Coronary artery (tissue), 2 donors: ENCODE results near the gene DMC1.
"Not testable (repeated sequence)": the region's sequence is repeated elsewhere in the genome, so short reads cannot be mapped to it uniquely, and the experiment has no call there.

Experiments
- DNase-seq: peaks from one replicate; pipeline ENCODE4 v3.0.0-alpha.2; 2017; ENCODE audit warnings: low spot score
- H3K27ac ChIP-seq, 2 donors: fragments of 200-600 bp; sonication (generic); one replicate each; pipeline ENCODE4 v1.5.1; 2016 to 2019
- H3K4me3 ChIP-seq: fragments of 200-600 bp; sonication (generic); 2 replicates; pipeline ENCODE4 v1.5.1; 2016; ENCODE audit warnings: mild to moderate bottlenecking, moderate library complexity
- TF ChIP-seq, protein P1 (sequence below): fragments of 200-600 bp; sonication (generic); IDR thresholded peaks from one replicate; pipeline ENCODE4 v1.5.1; 2019; ENCODE audit warnings: antibody characterized with exemption

The DMC1 gene

DNA sequence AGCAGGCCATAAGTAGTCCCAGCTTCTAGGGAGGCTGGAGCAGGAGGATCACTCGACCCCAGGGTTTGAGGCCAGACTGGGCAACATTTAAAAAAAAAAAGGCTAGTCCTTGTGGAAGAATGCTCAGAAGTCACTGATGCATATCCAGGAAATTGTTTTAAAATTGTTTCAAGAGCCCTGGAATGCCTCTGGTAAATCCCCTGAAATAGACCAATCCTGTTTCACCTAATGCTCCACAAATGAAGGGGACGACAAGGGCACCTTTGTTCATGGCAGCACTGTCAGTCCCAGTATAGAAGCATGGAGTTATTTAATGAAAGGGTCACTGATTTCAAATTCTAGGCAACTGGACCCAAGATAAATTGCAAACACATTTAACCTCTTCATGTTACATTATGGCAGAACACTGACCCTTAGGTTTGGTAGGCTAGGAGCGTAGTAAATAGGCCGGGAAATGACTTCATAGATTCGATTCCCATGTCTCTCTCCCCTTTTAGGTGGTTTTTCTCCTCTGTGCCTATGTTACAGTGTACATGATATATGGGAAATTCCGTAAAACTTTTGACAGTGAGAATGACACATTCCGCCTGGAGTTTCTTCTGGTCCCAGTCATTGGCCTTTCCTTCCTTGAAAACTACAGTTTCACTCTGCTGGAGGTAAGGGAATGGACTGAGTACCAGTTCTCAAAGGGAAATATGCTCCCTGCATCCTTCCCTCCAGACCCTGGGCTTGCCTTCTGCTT, 90.7 kb downstream of the DMC1 start:
- no peak overlapping the region for H3K27ac ChIP-seq
- TF ChIP-seq, protein P1, sequence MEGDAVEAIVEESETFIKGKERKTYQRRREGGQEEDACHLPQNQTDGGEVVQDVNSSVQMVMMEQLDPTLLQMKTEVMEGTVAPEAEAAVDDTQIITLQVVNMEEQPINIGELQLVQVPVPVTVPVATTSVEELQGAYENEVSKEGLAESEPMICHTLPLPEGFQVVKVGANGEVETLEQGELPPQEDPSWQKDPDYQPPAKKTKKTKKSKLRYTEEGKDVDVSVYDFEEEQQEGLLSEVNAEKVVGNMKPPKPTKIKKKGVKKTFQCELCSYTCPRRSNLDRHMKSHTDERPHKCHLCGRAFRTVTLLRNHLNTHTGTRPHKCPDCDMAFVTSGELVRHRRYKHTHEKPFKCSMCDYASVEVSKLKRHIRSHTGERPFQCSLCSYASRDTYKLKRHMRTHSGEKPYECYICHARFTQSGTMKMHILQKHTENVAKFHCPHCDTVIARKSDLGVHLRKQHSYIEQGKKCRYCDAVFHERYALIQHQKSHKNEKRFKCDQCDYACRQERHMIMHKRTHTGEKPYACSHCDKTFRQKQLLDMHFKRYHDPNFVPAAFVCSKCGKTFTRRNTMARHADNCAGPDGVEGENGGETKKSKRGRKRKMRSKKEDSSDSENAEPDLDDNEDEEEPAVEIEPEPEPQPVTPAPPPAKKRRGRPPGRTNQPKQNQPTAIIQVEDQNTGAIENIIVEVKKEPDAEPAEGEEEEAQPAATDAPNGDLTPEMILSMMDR: no peak
- no peak overlapping the region for H3K4me3 ChIP-seq
- DNase-seq: no peak

DNA sequence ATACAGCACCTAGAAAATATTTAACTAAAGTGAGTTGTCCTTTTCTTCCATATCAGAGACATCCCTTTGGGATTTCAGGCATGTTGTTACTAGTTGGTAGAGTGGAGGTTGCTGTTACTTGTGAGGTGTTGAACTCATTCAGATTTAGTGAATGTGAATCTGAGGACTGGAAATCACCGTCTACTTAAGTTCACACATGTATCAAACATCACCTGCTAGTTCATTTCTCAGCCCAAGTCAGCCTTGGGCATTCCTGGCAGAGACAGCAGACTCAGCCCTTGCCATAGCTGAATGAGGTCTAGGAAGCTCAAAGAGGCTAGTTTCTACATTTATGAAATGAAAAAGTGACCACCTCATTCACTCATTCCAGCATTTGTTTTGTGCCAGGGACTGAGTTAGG, 92.4 kb downstream of the DMC1 start:
- no peak overlapping the region for H3K27ac ChIP-seq
- no peak overlapping the region for H3K4me3 ChIP-seq
- DNase-seq: no peak
- TF ChIP-seq, protein P1: no peak

DNA sequence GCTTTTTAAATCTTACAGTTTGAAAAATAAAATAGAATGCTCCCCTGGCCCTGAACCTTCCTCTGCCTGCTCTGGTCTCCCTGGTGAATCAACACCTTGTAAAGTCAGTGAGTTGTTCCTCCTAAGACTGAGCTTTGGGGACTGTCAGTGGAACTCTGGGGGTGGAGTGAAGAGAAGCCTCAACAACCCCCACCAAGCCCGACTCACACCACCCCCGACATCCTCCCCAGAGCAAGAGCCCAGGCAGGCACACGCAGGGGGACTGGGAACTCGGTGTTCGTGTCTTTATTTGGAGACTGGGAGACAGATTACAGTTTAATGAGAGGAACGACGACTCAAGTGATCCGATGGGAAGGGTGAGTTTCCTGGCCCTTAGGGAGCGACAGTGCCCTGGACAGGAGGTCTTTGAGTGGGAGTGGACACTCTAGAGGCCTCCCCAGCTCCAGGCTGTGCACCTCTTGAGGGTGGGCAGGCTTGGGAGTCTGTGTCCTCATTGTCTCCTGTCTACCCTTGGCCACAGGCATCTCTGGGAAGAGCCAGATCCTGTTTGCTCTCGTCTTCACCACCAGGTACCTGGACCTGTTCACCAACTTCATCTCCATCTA, 95.9 kb downstream of the DMC1 start:
- Histone ChIP-seq H3K4me3 (no peak overlapping the region), H3K27ac (no peak overlapping the region)
- DNase-seq: no peak
- TF ChIP-seq, protein P1: no peak

DNA sequence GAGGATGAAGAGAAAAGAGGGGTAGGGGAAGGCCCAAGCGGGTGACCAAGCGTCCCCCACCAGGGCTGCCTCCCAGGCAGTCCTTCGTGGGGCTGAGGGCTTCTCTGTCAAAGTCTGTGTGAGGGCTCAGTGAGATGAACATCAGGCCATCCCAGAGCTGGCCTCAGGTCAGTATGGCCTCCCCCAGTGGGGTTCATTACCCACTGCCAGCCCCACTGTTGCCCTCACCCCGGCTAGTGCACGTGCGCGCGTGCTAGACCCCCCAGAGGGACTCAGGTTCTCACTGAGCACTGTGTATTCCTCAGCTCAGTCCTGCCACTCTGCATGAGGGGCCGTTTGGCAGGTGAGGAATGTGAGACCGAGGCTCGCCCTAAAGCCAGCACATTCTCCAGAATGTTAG, 98.7 kb downstream of the DMC1 start:
- TF ChIP-seq, protein P1: no peak
- Histone ChIP-seq H3K4me3 (no peak overlapping the region), H3K27ac (no peak overlapping the region)
- no peak for DNase-seq

DNA sequence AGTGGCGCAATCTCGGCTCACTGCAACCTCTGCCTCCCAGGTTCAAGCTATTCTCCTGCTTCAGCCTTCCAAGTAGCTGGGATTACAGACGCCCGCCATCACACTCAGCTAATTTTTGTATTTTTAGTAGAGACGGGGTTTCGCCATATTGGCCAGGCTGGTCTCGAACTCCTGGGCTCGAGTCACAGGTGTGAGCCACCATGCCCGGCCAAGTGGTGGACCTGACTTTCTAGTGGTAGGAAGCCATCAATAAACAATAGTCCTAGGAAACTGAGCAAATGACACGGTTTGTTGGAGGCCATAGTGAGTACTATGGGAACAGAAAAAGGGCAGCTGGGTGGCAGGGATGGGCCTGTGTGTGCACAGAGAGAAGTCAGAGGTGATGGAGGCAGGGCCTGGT, 99.8 kb downstream of the DMC1 start:
- H3K27ac ChIP-seq, DNase-seq, H3K4me3 ChIP-seq: not testable (repeated sequence)

DNA sequence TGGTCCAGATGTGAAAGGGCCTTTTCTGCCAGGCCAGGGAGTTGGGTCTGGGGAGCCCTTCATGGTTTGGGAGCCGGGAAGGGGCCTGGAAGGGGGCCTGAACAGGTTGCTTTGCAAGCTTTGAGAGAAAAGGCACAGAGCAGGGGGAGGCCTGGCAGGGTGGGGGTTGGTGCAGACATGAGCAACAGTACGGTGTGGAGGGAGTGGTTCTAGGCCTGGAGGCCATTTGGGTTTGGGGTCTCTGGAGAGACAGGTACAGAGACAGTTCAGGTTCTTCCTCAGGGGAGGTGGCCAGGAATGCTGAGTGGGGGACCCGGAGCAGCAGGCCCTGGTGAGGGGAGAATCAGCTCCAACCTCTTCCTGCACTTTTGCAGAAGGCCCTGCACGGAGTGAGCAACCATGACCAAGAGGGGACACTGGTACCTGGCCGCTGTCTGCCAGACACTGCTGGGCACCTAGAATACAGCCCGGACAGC, 100.6 kb downstream of the DMC1 start:
- DNase-seq: no peak
- no peak overlapping the region for H3K27ac ChIP-seq

More for the DNA sequence above, 100.6 kb downstream of the DMC1 start:
- peak overlapping the region; percentile 85 for H3K4me3 ChIP-seq
- TF ChIP-seq, protein P1: no peak
